Daoy (cell line): ENCODE results near the gene RHBDF2. TPM values are rescaled to one million over a fixed set of nuclear protein-coding genes. Genes with fewer than 3 reads are reported as not detected.
"Not testable (repeated sequence)": the region's sequence is repeated elsewhere in the genome, so short reads cannot be mapped to it uniquely, and the experiment has no call there.

Experiments
- DNase-seq: peaks from one replicate; pipeline ENCODE4 v3.0.0-alpha.2; 2015; ENCODE audit warnings: low read depth
- total RNA-seq: library from RNA; depleted of rRNA; stranded (reverse); fragments of >200 nt; shearing (Covaris generic); gene quantifications from 2 replicates; pipeline ENCODE4 v1.2.3, GENCODE V29; 2014

RHBDF2 gene
- total RNA-seq, 1 experiment from 2014 or later: 26.6 TPM

DNA sequence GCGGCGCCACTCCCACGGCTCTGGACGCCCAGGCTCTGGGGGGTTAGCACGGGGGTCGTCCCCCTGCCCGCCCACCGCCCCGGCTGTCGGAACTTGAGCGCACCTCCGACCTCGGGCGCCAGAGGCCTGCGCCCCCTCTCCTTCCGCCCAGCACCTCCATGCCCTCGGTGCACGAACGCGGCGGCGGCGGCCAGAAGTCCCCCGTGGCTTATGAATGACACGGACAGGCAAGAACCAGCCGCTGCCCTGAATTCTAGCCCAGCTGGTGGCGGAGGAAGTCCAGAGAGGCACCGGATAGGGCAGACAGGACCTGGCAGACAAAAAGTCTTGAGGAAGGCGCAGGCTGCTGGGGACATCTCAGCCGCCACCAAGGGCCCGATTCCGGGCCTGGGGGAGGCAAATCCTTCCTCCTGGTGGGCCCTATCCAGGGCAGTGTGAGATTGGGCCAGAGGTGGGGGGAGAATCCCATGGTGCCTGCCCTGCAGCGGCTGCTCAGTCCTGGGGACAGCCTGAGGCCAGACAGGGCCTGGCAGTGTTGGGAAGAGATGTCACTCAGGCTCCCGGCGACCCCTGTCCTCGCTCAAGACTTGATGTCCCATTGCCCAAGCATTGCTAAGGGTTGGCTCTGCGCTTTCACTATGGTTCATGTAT lies 37.2 kb upstream of the RHBDF2 start:
- no peak for DNase-seq

DNA sequence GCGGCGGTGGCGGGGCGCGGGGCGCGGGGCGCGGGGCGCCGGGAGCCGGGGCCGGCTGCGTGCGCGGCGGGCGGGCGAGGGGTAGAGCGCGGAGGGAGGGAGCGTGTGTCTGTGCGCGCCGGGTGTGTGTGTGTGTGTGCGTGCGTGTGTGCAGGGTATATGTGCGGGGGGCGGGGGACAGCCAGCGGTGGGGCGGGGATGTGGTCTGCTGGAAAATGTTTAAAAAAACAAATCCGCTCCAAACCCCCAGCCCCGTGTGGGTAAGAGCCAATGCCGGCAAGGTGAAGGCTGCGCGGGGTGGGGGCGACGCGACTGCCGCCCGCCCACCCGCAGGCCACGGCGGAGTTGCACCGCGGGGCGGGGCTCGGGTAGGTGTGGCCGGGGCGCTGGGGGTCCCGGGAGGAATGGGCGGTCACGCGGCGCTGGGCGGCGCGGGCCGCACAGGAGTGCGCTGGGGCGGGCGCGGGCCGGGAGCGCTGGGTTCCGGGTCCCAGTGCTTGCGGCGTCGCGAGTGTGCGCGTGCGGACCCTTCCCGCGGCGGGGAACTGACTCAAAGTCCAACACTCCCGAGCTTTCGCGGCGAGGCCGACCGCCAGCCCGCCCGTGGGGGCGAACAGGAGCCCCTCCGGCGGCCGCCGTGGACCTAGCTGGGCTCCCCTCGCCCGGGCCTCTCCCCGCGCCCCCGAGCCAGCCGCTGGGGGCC lies 36.5 kb upstream of the RHBDF2 start, which contains the start of gene CYGB:
CYGB (minus strand) TSS at position 132 of the 703 bp plus-strand sequence. CDS start 167 bp downstream, outside the sequence.
- peak; percentile 46 for DNase-seq

DNA sequence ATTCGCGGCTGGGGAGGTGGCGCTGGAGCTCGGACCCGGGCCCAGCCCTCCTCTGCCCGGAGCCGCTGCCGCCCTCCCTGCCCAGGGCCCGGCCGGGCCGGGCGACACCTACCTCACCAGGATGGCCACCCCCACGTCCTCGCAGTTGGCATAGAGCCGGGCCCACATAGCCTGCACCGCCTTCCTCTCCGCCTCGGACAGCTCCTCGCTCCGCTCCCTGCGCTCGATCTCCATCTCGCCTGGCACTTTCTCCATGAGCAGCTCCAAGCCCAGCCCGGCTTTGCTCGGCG lies 36.0 kb upstream of the RHBDF2 start:
- DNase-seq: peak; percentile 54

DNA sequence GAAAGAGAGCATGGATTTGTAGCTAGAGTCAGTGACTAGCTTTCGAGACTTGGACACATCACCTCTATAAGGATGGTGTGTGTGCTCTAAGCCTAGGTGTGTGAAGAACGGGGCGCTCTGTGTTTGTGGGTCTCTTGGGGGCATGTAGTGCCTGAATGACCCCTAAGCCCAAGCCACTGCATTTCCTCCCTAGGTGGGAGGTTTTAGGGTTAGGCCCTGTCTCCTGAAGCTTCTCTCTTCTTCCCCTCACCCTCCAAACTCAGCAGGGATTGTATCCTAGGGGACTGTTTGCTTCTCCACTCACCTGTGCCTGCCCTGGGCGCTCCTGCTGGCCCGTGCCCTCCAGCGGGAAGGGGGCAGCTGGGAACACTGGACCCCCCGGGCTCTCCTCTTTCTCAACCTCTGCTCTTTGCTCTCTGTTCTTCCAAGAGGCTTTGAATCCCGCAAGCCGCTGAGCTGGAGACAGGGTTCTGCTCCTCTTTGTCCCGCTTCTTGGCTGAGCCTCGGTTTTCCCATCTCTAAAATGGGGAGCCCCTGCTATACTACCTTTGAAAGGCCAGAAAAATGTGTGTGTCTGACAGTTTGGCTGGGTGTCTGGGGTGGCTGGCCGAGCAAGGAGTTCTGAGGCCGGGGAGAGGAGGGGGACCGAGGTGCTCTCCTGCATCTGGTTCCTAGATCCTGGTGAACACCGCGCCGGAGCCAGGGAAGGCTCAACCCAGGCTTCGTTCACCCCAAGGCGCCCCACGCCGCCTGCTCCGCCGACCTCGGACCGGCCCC lies 35.5 kb upstream of the RHBDF2 start:
- no peak for DNase-seq

DNA sequence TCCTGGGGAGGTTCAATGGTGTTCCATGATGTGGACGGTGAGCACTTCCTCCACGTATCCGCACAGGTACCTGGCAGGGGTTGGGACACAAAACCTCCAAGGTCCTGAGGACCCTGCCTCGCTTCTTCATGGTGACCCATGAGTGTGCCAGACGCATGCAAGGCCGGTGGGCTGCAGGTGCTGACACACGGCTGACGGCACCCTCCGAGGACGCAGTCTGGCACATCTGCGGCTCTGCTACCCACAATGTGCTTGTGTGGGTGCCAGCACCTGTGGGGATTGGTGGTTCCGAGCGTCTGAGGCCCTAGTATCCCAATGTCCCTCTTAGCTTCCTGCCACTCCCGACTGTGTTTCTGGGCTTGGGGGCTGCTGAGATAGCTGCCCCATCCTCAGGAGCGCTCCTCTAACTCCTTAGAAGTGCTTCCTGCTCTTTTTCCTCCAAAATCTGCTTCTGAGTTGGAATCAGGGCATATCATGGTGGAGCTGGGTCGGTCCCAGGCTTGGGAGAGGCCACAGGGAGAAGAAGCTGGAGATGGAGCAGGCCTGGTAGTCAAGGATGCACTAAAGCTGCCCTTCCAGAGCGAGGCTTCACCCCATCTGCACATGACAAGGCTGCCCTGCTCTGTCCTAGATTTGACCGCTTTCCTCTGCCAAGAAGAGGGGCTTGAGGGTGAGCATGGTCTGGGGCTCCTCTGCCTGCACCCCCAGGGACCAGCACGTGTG lies 34.7 kb upstream of the RHBDF2 start:
- no peak for DNase-seq

DNA sequence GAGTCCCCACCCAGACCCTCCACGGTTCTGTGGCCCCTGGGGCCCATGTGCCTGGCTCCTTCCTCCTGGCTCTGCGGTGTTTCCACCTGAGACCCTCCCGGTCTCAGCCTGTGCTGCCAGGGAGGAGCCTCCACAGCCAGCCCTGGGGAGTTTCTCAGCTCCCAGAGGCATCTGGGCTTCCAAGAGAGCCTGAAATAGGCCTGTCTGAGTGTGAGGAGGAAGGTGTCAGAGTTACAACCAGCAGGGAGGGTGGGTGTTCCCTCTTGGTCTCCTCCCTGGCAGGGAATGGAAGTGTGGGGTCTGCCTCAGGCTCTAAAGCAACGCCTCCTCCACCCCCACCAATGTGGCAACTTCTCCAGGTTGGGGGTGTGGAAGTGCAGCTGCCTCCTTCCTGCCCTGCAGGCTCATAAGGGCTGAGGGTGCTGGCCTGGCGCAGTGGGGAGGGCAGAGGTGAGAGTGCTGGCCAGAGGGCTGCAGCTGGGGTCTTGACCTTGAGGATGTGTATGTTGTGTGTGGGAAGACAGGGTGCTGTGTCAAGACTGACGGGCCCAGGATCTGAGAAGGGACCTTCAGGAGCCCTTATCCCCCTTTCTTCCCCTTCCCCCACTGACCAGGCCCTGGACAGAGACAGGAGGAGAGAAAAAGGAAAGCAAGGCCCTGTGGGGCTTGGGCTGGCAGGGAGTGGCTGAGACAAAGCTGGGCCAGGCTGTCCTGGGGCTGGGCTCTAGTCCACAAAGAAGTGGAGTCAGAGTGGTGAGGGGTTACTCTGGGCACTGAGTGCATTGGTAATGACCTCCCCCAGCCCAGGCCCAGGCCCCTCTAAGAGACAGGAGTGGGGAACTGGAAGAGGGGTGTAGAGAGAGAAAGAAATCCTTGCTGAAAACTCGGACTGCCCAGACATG lies 33.9 kb upstream of the RHBDF2 start:
- DNase-seq: no peak

DNA sequence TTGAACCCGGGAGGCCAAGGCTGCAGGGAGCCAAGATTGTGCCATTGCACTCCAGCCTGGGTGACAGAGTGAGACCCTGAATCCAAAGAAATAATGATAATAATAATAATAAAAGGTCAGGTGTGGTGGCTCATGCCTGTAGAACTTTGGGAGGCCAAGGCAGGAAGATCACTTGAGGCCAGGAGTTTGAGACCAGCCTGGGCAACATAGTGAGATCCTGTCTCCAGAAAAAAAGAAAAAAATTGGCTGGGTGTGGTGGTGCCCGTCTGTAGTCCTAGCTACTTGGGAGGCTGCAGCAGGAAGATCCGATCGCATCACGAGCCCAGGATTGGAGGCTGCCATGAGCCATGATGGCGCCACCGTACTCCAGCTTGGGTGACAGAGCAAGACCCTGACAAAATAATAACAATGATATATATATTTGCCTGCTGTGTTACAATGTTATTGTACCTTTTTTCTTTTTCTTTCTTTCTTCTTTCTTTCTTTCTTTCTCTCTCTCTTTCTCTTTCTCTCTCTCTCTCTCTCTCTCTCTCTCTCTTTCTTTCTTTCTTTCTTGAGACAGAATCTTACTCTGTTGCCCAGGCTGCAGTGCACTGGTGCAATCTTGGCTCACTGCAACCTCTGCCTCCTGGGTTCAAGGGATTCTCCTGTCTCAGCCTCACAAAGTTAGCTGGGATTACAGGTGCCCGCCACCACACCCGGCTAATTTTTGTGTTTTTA lies 32.6 kb upstream of the RHBDF2 start:
- not testable (repeated sequence) for DNase-seq

DNA sequence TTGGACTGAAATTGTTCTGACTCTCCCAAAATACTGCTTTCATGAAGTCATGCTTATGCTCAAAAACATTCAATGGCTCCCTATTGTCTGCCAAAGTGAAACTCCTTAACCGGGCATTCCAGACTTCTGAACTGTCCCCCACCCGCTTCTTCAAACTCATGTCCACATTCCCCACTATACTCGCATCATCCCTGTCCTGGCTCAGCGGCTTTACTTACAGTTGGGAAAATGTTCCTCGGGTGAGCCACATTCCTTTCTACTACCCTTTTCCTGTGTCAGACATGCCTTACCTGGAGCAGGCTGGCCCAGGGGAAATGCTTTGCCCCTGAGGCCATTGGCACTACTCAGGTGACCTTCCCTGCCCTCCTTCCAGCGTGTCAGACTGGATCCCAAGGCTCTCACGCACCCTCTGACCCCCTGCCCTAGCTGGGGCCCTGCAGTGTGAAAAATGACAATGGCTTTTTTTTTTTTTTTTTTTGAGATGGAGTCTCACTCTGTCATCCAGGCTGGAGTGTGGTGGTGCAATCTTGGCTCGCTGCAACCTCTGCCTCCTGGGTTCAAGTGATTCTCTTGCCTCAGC lies 30.9 kb upstream of the RHBDF2 start:
- DNase-seq: no peak

DNA sequence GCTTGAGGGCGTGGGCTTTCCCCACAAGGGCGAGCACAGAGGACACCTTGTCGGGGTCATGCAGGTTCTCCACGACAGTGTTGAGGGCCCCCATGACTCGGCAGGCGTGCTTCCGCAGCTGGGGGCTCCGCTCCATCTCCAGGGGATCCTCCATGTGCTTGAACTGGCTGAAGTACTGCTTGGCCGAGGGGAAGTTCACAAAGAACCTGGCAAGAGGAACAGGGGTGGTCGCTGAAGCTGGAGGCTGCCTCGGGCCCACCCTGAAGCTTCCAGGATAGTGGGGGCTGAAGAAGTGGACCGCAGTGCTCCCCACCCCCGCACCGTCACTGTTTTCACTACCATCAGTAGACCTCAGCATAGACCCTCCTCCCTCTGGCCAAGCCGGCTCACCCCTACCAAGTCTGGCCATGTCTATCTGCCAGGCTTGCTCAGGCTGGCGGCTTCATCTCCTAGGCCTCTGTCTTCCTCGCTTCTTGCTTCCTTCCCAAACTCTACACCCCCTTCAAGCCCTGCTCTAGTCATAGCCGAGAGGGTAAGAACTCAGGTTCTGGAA lies 30.3 kb upstream of the RHBDF2 start:
- DNase-seq: no peak

DNA sequence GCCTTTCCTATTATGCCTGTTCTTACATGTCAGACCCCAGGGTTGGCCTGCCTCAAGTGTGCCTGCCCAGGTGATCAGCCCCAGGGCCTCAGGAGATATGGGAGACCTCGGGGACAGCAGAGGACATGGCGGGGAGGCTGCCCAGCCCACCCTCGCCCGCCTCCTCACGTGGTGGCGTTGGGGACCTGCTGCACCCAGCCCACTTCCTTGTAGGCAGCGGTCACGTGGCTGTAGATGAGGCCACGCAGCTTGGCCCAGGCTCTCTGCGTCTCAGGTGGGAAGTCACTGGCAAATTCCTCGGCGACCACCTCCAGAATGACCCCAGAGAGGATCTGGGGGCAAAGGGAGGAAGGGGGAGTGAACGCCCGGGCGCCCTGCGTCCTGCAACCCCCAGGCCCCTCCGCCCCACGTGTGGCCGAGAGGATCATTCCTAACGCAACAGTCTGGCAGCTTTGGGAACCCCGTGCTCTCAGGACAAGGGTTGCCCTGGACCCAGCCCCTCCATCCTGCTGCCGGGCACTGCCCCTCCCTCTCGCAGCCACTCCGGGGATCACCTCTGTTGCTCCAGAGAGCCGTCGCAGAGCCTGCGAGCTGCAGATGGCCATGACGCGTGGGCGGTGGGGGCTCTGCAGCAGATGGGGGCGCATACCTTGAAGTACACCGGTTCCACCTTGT lies 29.7 kb upstream of the RHBDF2 start:
- no peak for DNase-seq

DNA sequence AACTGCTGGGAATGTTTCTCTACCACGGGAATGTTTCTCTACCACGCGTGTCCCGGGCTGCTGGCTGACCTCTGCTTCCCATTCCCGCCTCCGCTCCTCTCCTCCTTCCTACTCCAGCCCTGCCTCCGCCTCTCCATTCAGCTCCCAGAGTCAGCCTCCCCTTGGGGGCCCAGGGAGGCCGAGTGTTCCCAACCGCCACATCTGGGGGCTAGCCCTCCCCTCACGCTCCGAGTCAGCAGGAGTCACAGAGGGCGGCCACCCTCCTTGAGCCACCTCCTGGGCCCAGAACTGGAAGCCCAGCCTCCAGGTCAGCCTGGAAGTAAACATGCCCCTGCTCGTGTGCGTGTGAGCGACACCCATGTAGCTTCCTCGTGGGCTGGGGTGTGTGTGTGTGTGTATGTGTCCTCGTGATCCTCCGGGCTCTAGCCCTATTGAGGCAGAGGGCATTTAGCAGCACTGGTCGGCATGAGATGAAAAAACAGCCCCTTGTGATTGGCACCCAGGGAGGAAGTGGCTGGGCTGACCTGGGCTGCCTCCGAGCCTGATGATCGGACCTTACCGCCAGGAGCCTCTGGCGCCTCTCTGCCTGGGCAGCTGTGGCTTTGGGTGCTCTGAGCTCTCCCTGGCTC lies 29.0 kb upstream of the RHBDF2 start:
- peak; percentile 36 for DNase-seq

DNA sequence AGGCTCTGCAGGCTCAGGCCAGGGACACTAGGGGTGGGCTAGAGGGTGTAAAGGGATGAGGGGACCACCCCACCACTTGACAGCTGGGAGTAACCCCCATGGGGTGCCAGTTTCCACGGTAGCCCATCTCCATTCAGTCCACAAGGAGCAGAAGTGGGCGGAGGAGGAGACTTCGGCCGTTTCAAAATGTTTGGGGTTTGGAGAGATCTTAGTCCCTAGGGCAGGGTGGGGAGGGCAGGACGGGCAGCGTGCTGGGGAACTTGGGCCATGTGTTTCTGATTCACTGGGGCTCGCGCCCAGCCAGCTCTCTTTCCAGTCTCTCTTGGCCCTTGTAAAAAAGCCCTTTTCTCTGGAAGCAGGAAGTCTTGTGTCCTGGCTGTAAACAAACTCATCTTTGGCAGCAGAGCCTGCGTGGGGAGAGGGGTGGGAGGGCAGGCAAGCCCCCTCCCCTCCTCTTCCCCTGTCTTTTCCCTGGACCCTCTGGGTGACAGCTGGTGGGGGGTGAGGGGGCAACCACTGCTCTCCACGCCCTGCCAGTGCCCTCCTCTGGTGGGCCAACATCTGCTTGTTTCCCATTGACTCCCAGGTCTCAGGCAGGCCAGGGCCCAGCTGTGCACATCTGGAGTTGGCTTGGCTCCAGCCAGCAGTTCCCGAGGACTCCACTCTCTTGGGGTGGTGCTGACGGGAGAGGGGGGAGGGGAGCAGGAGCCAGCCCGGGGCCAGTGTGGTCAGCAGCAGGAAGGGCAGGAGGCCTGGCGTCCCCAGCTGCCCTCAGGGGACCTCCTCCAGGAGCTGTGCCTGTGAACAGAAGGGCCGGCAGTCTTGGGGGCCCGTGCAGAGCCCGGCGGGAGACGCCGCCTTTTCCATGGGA lies 28.2 kb upstream of the RHBDF2 start:
- peak; percentile 78 for DNase-seq

DNA sequence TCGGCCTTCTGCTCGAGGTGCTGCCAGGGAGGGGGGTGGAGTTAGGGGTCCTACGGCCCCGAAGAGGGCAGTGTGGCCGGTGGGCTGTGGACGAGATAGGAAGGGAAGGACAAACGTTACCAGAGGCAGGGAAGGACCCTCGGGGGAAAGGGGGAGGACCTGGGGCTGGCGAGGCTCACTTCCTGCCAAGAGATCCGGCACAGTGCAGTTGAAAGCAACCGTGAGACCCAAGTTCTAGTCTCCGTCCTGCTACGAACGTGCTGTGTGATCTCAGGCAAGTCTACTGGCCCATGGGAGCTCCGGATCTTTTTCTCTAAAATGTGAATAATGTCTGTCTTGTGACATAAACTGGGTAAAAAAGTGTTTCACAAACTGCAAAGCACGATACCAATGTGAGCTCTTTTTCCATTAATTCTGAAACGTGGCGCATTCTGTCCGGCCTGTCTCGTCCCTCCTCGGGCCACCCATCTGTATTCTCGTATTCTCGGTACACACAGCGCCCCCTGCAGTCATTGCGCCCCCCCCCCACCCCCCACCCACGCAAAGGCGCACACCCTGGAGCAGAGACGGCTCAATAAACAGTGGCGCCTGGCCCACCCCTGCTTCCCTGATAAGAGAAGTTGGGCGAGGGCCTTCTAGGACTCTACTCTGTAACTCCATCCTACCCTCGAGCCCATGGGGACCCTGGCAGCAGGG lies 27.5 kb upstream of the RHBDF2 start:
- DNase-seq: peak; percentile 31

DNA sequence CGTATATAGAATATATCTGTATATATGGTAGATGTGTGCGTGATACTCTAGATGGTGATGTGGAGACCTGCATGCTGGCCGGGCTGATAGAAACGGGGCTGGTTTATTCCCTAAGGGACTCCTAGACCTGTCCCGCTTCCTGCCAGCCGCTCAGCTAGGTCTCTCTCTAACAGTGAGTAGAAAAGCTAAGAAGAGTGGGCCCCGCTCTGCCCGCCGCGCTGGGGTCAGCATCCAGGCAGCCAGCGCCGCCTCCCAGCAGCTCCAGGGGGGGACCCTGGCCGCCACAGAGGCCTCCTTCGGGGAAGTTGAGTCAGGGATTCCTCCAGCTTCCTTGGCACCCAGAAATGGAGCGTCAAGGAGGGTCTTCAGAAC lies 26.9 kb upstream of the RHBDF2 start:
- peak; percentile 41 for DNase-seq

DNA sequence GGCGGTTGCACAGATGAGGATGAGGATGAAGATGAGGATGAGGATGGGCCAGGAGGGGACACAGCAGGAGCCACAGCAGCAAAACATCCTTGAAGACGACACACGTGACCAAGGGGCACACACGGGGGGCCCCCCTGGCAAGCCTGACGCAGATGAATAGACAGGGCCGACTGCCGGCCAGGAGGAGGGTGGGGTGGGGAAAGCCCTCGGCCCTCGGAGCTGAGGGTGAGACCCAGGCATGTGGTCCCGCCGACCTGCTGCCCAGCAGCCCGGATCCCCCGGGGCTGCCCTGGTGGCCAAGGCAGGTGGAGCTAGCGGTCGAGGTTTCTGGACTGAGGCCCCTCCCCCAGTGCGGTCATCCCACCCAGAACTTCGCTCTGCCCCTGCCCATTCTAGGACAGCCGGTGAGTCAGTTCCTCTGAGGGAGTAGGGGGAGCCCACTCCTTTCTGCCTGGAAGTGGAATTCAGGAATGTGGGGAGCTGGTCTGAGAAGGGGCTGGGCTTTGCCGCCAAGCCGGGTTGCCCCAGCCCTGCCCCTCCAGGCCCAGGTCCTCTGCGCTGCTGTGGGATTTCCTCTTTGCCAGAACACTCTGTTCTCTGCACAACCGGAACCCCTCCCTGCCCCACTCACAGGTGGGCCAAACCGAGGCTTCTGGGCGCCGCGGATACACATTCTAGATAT lies 26.3 kb upstream of the RHBDF2 start:
- peak; percentile 93 for DNase-seq

DNA sequence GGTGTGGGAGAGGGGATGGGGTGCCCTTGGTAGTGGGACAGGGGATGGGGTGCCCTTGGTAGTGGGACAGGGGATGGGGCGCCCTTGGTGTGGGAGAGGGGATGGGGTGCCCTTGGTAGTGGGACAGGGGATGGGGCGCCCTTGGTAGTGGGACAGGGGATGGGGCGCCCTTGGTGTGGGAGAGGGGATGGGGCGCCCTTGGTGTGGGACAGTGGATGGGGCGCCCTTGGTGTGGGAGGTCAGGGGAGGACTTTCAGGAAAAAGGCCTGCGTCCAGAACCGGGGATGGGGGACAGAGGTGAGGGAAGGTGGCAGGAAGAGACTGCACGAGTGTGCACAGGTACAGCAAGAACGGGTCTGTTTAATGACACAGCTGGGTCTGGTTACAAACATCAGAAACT lies 25.8 kb upstream of the RHBDF2 start:
- DNase-seq: not testable (repeated sequence)

DNA sequence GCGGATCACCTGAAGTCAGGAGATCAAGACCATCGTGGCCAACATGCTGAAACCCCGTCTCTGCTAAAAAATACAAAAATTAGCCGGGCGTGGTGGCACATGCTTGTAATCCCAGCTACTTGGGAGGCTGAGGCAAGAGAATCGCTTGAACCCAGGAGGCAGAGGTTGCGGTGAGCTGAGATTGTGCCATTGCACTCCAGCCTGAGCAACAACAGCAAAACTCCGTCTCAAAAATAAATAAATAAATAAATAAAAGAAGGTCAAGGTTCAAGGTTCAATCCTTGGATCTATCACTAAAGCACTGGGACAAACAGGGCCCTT lies 24.2 kb upstream of the RHBDF2 start:
- not testable (repeated sequence) for DNase-seq
